GM10248 (cell line): Measurements from ENCODE around the gene LRRC43.

Source experiments
- CTCF ChIA-PET: fragments of 300-600 bp; sonication (Branson Sonifier 250); formaldehyde crosslinking; extraction: SDS; loops from one replicate; lab custom pipeline; 2021; ENCODE audit warnings: antibody characterized with exemption; lab: Yijun Ruan, JAX
- POLR2A ChIA-PET: fragments of 350-650 bp; sonication (Branson Sonifier 250); formaldehyde crosslinking; extraction: SDS; loops from one replicate; lab custom pipeline; 2020; ENCODE audit warnings: antibody characterized with exemption; lab: Yijun Ruan, JAX
- DNase-seq: peaks from one replicate; pipeline ENCODE4 v3.0.0; 2012; ENCODE audit errors: extremely low spot score
- CTCF ChIP-seq: IDR thresholded peaks from 2 replicates; pipeline ENCODE4 v1.5.1; 2012; ENCODE audit warnings: mild to moderate bottlenecking, low read depth; ENCODE audit errors: extremely low read depth, missing control alignments, control extremely low read depth

Gene LRRC43

GRCh38 chr12:122245553-122245952, 62.6 kb downstream of the LRRC43 start:
- CTCF ChIA-PET: no interaction called here
- no peak for TF ChIP-seq CTCF
- POLR2A ChIA-PET: no interaction called here
- no peak for DNase-seq

- TF ChIP-seq CTCF: no peak
- DNase-seq: no peak
- ChIA-PET CTCF (interaction anchor here (1.9 kb wide), 1 partner anchor 16 kb away, joined by 5 read pairs; no protein-coding TSS in a partner anchor), POLR2A (no interaction called here)
These were observed 67.1 kb downstream of the LRRC43 start for GRCh38 chr12:122250047-122250446.

GRCh38 chr12:122250536-122250935, 67.6 kb downstream of the LRRC43 start:
- DNase-seq: no peak
- no peak for TF ChIP-seq CTCF
- ChIA-PET CTCF (interaction anchor here (1.9 kb wide), 1 partner anchor 16 kb away, joined by 5 read pairs; no protein-coding TSS in a partner anchor), POLR2A (no interaction called here)
